Measurements from ENCODE around the gene BLOC1S5. TPM values are rescaled to one million over a fixed set of nuclear protein-coding genes. Genes with fewer than 3 reads are reported as not detected.

Gene BLOC1S5
- total RNA-seq, 3 donors from 2014 or later = 11.8 to 13.8 (median 12.2) TPM

DNA sequence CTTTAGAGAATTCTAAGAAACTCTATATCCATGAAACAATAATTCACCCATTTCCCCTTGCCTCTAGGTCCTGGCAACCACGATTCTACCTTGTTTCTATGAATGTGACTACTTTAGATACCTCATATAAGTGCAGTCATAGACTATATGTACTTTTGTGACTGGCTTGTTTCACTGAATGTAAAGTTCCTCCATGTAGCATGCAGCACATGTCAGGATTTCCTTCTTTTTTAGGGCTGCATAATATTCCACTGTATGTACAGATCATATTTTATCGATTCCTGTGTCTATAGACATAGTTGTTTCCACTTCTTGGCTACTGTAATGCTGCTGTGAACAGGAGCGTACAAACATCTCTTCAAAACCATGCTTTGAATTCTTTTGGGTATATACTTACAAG, 26.5 kb upstream of the BLOC1S5 start:
- Histone ChIP-seq H3K36me3 (ENCODE audit: low read depth) (no peaks in the 10 kb centered on the region), H3K9me3 (no peaks in the 10 kb centered on the region), H3K4me1 (ENCODE audit: low read depth) (no peaks in the 10 kb centered on the region), H3K4me3 (no peak overlapping the region)
- intact Hi-C loops (cut with DNase I, micrococcal nuclease) = no loop called here
- ATAC-seq (no peak), DNase-seq (no peak)
- TF ChIP-seq, protein P1, sequence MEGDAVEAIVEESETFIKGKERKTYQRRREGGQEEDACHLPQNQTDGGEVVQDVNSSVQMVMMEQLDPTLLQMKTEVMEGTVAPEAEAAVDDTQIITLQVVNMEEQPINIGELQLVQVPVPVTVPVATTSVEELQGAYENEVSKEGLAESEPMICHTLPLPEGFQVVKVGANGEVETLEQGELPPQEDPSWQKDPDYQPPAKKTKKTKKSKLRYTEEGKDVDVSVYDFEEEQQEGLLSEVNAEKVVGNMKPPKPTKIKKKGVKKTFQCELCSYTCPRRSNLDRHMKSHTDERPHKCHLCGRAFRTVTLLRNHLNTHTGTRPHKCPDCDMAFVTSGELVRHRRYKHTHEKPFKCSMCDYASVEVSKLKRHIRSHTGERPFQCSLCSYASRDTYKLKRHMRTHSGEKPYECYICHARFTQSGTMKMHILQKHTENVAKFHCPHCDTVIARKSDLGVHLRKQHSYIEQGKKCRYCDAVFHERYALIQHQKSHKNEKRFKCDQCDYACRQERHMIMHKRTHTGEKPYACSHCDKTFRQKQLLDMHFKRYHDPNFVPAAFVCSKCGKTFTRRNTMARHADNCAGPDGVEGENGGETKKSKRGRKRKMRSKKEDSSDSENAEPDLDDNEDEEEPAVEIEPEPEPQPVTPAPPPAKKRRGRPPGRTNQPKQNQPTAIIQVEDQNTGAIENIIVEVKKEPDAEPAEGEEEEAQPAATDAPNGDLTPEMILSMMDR (IDR thresholded peaks at IDR 0.05) = no peak

DNA sequence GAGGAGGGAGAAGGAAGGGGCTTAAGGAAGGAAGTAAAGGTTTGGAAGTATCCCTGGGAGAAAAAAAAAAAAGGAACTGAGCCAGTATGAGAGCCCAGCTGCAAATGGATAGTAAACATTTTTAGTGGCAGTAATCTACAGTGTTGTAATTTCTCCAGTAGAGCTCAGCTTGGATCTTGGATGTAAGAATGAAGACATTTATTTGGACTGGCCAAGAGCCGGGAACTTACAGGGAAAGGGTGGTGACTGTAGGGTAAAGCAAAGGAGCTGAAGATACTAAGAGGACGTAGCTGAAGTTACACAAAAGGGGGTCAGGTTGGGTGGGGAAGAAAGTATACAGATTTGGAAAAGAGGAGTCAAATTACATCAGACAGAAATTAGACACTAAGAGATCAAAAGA, 24.7 kb upstream of the BLOC1S5 start:
- no peak overlapping the region for H3K4me3 ChIP-seq
- no peaks in the 10 kb centered on the region for H3K4me1 ChIP-seq (ENCODE audit: low read depth)
- intact Hi-C loops (cut with DNase I, micrococcal nuclease) = no loop called here
- no peaks in the 10 kb centered on the region for H3K36me3 ChIP-seq (ENCODE audit: low read depth)
- no peaks in the 10 kb centered on the region for H3K9me3 ChIP-seq
- no peak for ATAC-seq
- DNase-seq = no peak
- TF ChIP-seq, protein P1 (IDR thresholded peaks at IDR 0.05) = no peak

DNA sequence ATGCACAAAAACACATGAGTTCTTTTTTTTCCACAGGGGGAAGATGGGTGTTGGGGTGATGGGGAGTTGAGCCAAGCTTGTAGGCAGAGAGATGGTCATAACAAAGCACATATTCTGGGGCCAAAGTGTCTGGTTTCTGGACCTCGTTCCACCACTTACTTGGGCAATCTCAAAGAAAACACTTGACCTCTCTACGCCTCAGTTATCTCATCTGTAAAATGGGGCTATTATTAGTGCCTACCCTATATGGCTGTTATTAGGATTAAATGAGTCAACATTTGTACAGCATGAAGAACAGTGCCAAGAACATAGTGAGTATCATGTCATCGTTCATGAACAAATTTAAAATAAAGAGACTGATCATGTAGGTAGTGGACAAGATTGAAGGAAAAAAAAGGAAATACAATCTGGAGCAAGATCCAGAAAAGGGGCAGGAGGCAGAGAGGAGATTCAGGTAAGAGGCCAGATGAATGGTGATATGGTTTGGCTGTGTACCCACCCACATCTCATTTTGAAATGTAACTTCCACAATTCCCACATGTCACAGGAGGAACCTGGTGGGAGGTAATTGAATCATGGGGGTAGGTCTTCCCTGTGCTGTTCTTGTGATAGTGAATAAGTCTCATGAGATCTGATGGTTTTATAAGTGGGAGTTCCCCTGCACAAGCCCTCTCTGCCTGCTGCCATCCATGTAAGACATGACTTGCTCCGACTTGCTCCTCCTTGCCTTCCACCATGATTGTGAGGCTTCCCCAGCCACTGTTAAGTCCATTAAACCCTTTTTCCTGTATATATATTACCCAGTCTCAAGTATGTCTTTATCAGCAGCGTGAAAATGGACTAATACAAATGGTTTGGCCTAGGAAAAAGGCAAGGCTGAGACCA, 23.9 kb upstream of the BLOC1S5 start:
- H3K36me3 ChIP-seq (ENCODE audit: low read depth) = no peaks in the 10 kb centered on the region
- intact Hi-C loops (cut with DNase I, micrococcal nuclease) = no loop called here
- TF ChIP-seq, protein P1 (IDR thresholded peaks at IDR 0.05) = no peak

DNA sequence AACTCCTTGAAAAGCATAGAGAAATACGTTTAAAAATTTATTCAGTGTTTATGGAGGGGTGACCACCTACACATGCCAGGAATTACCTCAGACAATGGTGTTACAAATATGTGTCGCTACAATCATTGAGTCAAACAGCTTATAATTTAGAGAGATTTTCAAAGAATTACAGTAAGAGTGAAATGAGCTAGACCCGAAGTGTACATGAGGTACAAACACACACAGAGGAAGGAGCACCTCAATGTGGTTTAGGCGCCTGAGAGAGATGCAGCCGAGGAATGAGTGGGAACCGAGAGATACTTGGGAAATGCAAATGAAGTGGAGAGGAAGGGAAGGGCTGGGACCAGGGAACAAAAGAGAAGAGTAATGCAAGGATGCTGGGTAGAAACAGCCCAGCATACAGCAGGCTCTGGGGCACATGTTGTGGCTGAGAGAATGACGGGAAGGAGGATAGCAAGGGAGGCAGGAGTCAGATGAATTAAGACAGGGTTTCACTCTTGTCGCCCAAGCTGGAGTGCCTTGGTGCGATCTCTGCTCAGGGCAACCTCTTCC, 22.6 kb upstream of the BLOC1S5 start:
- H3K4me3 ChIP-seq = no peak overlapping the region
- intact Hi-C loops (cut with DNase I, micrococcal nuclease) = no loop called here
- no peak for DNase-seq
- ATAC-seq = no peak
- TF ChIP-seq, protein P1 (IDR thresholded peaks at IDR 0.05) = no peak
- no peaks in the 10 kb centered on the region for H3K9me3 ChIP-seq
- no peaks in the 10 kb centered on the region for H3K36me3 ChIP-seq (ENCODE audit: low read depth)
- H3K4me1 ChIP-seq (ENCODE audit: low read depth) = no peaks in the 10 kb centered on the region

More for the DNA sequence above, 23.9 kb upstream of the BLOC1S5 start:
- no peak for ATAC-seq
- Histone ChIP-seq H3K9me3 (no peaks in the 10 kb centered on the region), H3K4me1 (ENCODE audit: low read depth) (no peaks in the 10 kb centered on the region), H3K4me3 (no peak overlapping the region)
- DNase-seq = no peak

DNA sequence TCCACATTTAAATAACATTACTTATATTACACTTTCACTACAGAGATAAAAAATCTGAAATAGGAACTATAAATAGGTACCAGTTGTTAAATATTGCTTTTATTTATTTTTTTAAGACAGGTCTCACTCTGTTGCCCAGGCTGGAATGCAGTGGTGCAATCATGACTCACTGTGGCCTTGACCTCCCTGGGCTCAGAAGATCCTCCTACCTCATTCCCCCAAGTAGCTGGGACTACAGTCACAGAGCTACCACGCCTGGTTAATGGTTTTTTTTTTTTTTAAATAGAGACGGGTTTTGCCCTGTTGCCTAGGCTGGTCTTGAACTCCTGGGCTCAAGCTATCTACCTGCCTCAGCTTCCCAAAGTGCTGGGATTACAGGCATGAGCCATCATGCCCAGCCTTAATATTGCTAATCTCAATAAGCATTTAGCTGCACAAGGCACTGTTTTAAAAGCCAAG, 20.9 kb upstream of the BLOC1S5 start:
- Histone ChIP-seq H3K36me3 (ENCODE audit: low read depth) (no peaks in the 10 kb centered on the region), H3K9me3 (no peaks in the 10 kb centered on the region), H3K4me1 (ENCODE audit: low read depth) (no peaks in the 10 kb centered on the region), H3K4me3 (no peak overlapping the region)
- TF ChIP-seq, protein P1 (IDR thresholded peaks at IDR 0.05) = no peak
- intact Hi-C loops (cut with DNase I, micrococcal nuclease) = no loop called here
- DNase-seq (no peak), ATAC-seq (no peak)
